Motor neuron (in vitro differentiated cells): Measurements from ENCODE around the gene AATK. TPM values are rescaled to one million over a fixed set of nuclear protein-coding genes. Genes with fewer than 3 reads are reported as not detected.
A peak's percentile ranks its signal among the peaks of the same experiment; 100 is the strongest.

Source experiments
- ATAC-seq, 8 experiments: fragments of 200-7000 bp; cut with Tn5 transposase; replicated peaks in 6 of 8; 2 replicates each; pipeline ENCODE4 v1.8.0; 2021; ENCODE audit warnings: mild to moderate bottlenecking in 8 of 8, moderate library complexity in 8 of 8
- H3K27ac ChIP-seq, 2 donors: fragments of 250-450 bp; sonication (Bioruptor Pico); 2 replicates each; pipeline ENCODE4 v1.9.0; 2021; ENCODE audit warnings: antibody characterized with exemption in 2 of 2, mild to moderate bottlenecking in 2 of 2, moderate library complexity in 1 of 2
- H3K4me1 ChIP-seq, 2 donors: fragments of 250-450 bp; sonication (Bioruptor Pico); replicated peaks in 1 of 2; 2 replicates each; pipeline ENCODE4 v1.6.1; 2021; ENCODE audit warnings: antibody characterized with exemption in 2 of 2, mild to moderate bottlenecking in 2 of 2, moderate library complexity in 1 of 2
- H3K4me3 ChIP-seq, 5 donors: fragments of 250-450 bp; sonication (Bioruptor Pico); 2 replicates each; pipeline ENCODE4 v1.9.0; 2021; ENCODE audit warnings: antibody characterized with exemption in 5 of 5, mild to moderate bottlenecking in 5 of 5, moderate library complexity in 4 of 5
- whole genome bisulfite sequencing, 10 experiments: fragments of 450-650 bp; shearing (Covaris generic); methylation state at CpG; one replicate each; pipeline ENCODE4 v1.0.0; 2022; 5-methylcytosine and 5-hydroxymethylcytosine counted together
- in situ Hi-C, 9 experiments: fragments of 400-800 bp; cut with MboI; loops; one replicate each; pipeline ENCODE4 v1.15.0; 2021; ENCODE audit warnings: low sequenced_read_pairs in 9 of 9, low pct_unique_long_range_greater_than_20kb in 2 of 9; ENCODE audit not compliant: unreplicated experiment in 9 of 9
- total RNA-seq, 8 experiments: library from RNA; unstranded; fragments of 300-600 nt; gene quantifications; 2 replicates each; pipeline versions ENCODE4 v1.2.3 to v1.2.4, GENCODE V29; 2022

The AATK gene
- total RNA-seq, 8 experiments from 2014 or later, result 0.36 to 8.1 (median 3.9) TPM

GRCh38 chr17:81183807-81184206 lies 17.8 kb upstream of the AATK start:
- Histone ChIP-seq H3K4me1 (peaks cover 3 to 6% of the 10 kb centered on the region in 2 donors), H3K4me3 (no peak overlapping the region), H3K27ac (no peak overlapping the region)
- WGBS, 10 experiments, result 76 to 92% (median 87%) methylated on average over 1 to 4 of the region's 11 CpGs; no CpG with 5 or more reads in 6 of the 10 experiments
- in situ Hi-C loops, result no loop called here
- ATAC-seq, result no peak

GRCh38 chr17:81183316-81183715 lies 17.3 kb upstream of the AATK start:
- Histone ChIP-seq H3K4me1 (peaks cover 3 to 6% of the 10 kb centered on the region in 2 donors), H3K27ac (no peak overlapping the region), H3K4me3 (no peak overlapping the region)
- WGBS, 10 experiments, result 100% methylated on average over 2 of the region's 10 CpGs; no CpG with 5 or more reads in 9 of the 10 experiments
- ATAC-seq, result no peak
- in situ Hi-C loops, result no loop called here

- no peak overlapping the region for H3K27ac ChIP-seq
- no peak overlapping the region for H3K4me3 ChIP-seq
- peaks cover 3 to 6% of the 10 kb centered on the region in 2 donors for H3K4me1 ChIP-seq
- WGBS, 10 experiments, result 40 to 81% (median 74%) methylated on average over 1 to 4 of the region's 5 CpGs; no CpG with 5 or more reads in 3 of the 10 experiments
- no peak for ATAC-seq
- in situ Hi-C loops, result no loop called here
These were observed 16.6 kb upstream of the AATK start for GRCh38 chr17:81182596-81182995.

- peaks cover 3 to 6% of the 10 kb centered on the region in 2 donors for H3K4me1 ChIP-seq
These were observed 15.8 kb upstream of the AATK start for GRCh38 chr17:81181811-81182185.

DNA sequence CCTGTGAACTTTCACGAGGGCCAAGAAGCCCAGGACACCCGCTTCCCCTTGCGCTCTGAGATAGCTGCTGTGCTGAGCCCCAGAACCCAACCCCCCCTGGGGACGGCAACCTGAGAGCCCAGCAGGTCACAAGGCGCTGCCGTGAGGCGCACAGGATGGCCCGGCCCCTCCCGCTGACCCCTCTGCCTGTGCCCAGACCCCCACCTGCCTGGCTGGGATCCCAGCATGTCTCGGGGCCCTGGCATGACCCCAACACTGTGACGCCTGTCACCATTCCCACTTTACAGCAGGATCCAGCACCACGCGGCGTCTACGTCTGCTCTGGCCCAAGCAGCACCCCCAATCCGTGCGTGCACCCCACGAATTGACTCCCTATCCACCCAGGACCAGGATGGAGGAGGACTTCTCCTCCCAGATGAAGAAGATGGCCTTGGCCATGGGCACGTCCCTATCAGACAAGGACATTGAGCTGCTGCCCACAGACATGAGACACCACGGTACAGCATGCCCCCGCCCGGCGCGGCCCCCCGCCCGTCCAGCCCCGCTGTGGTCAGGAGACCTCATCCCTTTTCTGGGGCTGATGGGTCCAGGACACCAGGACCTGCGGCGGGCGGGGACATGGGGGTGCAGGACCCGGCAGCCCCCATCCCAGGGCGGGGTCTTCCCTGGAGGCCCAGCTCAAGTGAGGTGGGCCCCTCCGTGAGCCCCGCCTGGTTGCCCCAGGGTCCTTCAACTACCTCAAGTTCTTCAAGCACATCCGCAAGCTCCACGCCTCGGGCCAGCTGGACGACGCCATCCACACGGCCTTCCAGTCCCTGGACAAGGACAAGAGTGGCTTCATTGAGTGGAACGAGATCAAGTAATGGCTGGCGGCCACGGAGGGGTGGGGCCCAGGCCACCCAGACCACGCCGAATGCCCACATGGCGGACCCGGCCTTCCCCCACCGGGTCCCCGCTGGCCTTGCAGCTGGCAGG lies 15.1 kb upstream of the AATK start:
- in situ Hi-C loops, result no loop called here
- ATAC-seq, result peak in 1 of 8 experiments; percentile 5

More at GRCh38 chr17:81181811-81182185, 15.8 kb upstream of the AATK start:
- no peak overlapping the region for H3K4me3 ChIP-seq
- in situ Hi-C loops, result no loop called here
- H3K27ac ChIP-seq, result no peak overlapping the region
- WGBS, 10 experiments, result no CpG with 5 or more reads among the region's 19 CpGs
- no peak for ATAC-seq

DNA sequence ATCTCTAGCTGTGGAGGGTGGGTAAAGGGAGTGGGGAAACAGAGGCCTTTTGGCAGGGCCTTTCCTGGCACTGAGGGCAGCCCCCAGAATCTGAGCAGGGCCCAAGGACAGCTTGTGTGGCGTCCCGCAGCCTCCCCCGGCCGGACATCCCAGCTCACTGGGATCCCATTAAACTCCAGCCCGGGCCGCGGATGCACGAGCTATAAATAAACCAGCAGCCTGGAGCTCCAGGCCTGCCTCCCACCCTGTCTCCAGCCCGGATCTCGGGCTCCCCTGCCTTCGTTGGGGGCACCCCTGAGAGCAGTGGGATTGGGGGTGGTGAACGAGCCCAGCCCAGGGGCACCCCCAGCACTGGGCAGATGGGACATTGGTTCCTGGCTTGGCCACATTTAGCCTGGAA lies 13.8 kb upstream of the AATK start:
- WGBS, 10 experiments, result 50 to 100% (median 68%) methylated on average over 2 to 6 of the region's 12 CpGs; no CpG with 5 or more reads in 5 of the 10 experiments
- in situ Hi-C loops, result no loop called here
- peaks cover 3 to 6% of the 10 kb centered on the region in 2 donors for H3K4me1 ChIP-seq
- H3K4me3 ChIP-seq, result no peak overlapping the region
- peak in 2 of 8 experiments; percentile 4 to 10 for ATAC-seq
- no peak overlapping the region for H3K27ac ChIP-seq

More for the DNA sequence above, 15.1 kb upstream of the AATK start:
- Histone ChIP-seq H3K4me1 (peaks cover 3 to 6% of the 10 kb centered on the region in 2 donors), H3K27ac (no peak overlapping the region), H3K4me3 (no peak overlapping the region)
- no CpG with 5 or more reads among the region's 49 CpGs for WGBS, 10 experiments

GRCh38 chr17:81179220-81179619 lies 13.2 kb upstream of the AATK start:
- ATAC-seq, result peak in 4 of 8 experiments; percentile 35 to 41 (median 36)
- WGBS, 10 experiments, result no CpG with 5 or more reads among the region's 9 CpGs
- H3K27ac ChIP-seq, result no peak overlapping the region
- peaks cover 3 to 6% of the 10 kb centered on the region in 2 donors for H3K4me1 ChIP-seq
- H3K4me3 ChIP-seq, result no peak overlapping the region
- in situ Hi-C loops, result no loop called here

DNA sequence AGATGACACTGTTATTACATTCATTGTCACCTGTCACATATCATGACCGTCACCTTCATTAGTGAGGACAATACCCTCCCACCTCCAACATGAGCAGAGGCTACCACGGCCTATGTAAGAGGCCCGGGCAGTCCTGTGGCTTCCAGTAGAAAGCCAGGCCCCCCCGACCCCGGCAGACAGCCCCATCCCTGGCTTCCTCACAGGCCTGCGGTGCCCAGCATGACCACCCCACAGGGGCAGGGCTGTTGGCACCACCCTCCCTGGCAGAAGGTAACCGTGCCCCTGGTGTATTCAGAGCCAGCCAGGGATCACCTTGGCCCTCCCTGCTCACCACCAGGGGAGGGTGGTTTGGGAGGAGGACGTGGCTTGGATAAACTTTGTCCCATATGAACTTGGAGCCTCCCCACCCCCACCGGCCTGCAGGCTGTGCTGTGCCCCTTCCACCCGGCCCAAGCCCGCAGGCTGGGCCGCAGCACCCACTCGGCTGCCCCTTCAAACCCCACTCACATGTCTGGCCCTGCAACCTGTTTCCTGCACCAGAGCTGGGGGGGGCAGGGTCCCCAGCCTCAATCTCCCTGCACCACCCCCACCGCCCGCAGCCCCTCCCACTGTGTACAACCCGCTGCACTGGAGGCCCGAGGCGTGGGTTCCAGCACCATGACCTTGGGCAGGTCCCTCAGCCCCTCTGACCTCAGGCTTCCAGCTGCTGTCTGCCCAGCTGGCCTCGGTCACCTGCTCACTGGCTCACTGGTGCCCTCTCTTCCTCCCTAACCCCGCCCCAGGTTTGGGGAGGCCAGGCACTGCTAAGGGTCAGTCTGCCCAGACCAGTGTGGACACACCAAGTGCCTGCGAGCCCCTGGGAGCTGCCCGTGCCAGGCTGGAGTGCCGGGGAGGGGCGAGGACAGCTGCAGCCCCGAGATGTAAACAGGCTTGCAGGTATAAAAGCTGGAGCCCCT lies 12.4 kb upstream of the AATK start:
- Histone ChIP-seq H3K4me3 (no peak overlapping the region), H3K27ac (no peak overlapping the region), H3K4me1 (peaks cover 3 to 6% of the 10 kb centered on the region in 2 donors)
- in situ Hi-C loops, result no loop called here
- WGBS, 10 experiments, result 60 to 100% (median 80%) methylated on average over 1 to 8 of the region's 25 CpGs; no CpG with 5 or more reads in 6 of the 10 experiments
- peak in 1 of 8 experiments; percentile 4 for ATAC-seq

DNA sequence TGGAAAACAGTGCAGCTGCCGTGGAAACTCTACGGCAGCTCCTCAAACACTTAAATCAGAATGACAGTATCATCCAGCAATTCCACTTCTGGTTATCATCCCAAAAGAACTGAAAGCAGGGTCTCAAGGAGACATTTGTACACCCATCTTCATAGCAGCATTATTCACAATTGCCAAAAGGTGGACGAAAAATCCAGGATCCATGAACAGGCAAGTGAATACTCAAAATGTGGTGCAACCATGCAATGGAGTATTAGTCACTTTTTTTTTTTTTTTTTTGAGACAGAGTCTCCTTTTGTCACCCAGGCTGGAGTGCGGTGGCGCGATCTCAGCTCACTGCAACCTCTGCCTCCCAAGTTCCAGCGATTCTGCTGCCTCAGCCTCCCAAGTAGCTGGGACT lies 10.6 kb upstream of the AATK start:
- Histone ChIP-seq H3K4me1 (peaks cover 3 to 6% of the 10 kb centered on the region in 2 donors), H3K4me3 (no peak overlapping the region), H3K27ac (no peak overlapping the region)
- 75 to 100% (median 87%) methylated on average over 1 to 7 of the region's 7 CpGs; no CpG with 5 or more reads in 2 of the 10 experiments for WGBS, 10 experiments
- no peak for ATAC-seq
- in situ Hi-C loops, result no loop called here

- no peaks in the 10 kb centered on the region for H3K4me1 ChIP-seq
- no peak overlapping the region for H3K4me3 ChIP-seq
- ATAC-seq, result peak in 1 of 8 experiments; percentile 26
- H3K27ac ChIP-seq, result no peak overlapping the region
- in situ Hi-C loops, result no loop called here
- 0 to 100% (median 44%) methylated on average over 1 of the region's 1 CpG; no CpG with 5 or more reads in 3 of the 10 experiments for WGBS, 10 experiments
These were observed 7.7 kb upstream of the AATK start for GRCh38 chr17:81173762-81174155.

GRCh38 chr17:81173052-81173761 lies 7.2 kb upstream of the AATK start:
- in situ Hi-C loops, result no loop called here
- Histone ChIP-seq H3K4me3 (no peak overlapping the region), H3K27ac (no peak overlapping the region), H3K4me1 (no peaks in the 10 kb centered on the region)
- no peak for ATAC-seq
- 14 to 100% (median 71%) methylated on average over 1 to 5 of the region's 11 CpGs; no CpG with 5 or more reads in 3 of the 10 experiments for WGBS, 10 experiments

DNA sequence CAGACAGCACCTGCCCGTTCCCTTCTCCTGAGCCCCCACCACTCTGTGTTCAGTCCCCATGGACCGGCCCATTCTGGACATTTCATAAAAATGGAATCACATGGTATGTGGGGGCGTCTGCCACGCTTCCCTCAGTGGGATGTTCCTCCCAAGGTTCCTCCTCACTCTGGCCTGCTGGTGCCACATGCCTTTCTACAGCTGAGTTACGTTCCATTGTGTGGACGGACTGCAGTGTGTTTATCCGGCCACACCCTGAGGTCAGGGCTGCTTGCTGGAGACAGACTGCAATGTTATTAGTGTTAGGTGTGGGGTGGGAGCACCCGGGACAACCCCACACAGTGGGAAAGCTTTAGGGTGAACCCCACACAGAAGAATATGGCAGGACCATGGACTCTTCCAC lies 5.9 kb upstream of the AATK start:
- in situ Hi-C loops, result no loop called here
- peak in 3 of 8 experiments; percentile 44 to 99 (median 91) for ATAC-seq
- 86 to 90% (median 87%) methylated on average over 1 to 3 of the region's 8 CpGs; no CpG with 5 or more reads in 7 of the 10 experiments for WGBS, 10 experiments
- no peak overlapping the region for H3K27ac ChIP-seq
- no peak overlapping the region for H3K4me3 ChIP-seq
- H3K4me1 ChIP-seq, result no peaks in the 10 kb centered on the region
